KBM-7 (cell line): ENCODE results near the gene FLNA.
"Not testable (repeated sequence)": the region's sequence is repeated elsewhere in the genome, so short reads cannot be mapped to it uniquely, and the experiment has no call there.

Source experiments
- DNase-seq: peaks from one replicate; pipeline ENCODE4 v3.0.0-alpha.2; 2015
- in situ Hi-C: fragments of 300-500 bp; cut with MboI; formaldehyde crosslinking; loops from 2 replicates; pipeline ENCODE4 v1.14.3; 2020; ENCODE audit warnings: low sequenced_read_pairs, low pct_unique_long_range_greater_than_20kb, mixed read lengths

FLNA gene

DNA sequence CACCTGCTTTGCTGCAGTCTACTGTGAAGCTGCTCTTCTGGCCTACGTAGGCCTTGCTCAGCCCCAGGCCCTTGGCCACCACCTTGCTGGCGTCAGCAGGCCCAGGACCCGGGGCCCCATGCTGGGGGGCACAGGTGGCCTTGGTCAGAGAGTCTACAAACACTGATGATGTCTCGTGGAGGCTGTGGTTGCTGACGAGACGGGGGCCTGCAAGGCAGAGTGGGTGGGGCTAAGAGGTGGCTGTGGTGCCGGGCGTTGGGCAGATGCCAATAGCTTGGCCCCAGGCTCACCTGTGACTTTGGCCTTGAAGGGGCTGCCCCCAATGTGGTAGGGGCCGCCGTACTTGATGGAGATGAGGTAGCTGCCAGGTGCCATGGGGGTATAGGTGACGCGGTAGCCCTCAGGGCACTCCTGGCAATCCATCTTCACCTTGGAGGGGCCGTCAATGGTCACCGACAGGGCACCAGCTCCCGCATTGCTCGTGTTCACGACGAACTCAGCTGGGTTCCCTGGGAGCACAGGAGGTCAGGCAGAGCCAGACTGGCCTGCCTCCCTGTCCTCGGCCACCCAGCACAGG lies 25.0 kb downstream of the FLNA start:
- no peak for DNase-seq
- in situ Hi-C loops, result no loop called here

DNA sequence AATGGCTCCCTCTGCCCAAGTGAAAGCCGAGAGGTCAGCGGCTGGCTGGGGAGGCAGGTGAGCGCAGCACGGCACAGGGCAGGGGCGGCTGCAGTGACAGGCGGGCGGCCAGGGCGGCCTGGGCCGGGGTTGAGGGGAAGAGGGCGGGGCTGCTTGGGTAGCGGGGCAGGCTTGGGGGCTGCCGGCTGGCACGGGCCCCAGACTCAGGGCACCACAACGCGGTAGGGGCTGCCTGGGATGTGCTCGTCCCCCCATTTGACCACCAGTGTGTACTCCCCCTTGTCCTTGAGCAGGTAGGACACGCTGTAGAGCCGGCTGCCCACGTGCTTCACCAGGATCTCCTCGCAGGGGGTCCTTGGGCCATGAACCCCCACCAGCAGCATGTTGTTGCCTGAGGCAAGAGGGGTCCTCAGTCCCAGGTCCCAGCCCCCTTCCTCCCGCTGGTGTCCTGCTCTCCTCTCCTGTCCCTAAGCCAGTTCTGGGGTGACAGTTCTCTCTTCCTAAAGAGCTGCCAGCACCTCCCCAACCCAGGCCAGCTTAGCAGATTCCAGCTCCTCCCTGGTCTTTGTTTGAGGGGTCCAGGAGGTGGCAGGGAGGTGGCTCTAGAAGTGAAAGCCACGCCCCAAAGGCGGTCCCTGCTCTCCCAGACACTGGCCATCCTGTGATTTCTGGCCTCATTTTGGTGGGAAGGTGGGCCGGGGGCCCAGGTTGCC lies 25.6 kb downstream of the FLNA start:
- no peak for DNase-seq
- in situ Hi-C loops, result no loop called here

GRCh38 chrX:154348114-154348531 lies 26.3 kb downstream of the FLNA start:
- in situ Hi-C loops, result no loop called here
- DNase-seq, result no peak

- DNase-seq, in situ Hi-C loops: not testable (repeated sequence)
Measured at GRCh38 chrX:154343620-154344019, 30.8 kb downstream of the FLNA start.

- in situ Hi-C loops, result not testable (repeated sequence)
Measured at GRCh38 chrX:154343063-154343462, 31.4 kb downstream of the FLNA start.

DNA sequence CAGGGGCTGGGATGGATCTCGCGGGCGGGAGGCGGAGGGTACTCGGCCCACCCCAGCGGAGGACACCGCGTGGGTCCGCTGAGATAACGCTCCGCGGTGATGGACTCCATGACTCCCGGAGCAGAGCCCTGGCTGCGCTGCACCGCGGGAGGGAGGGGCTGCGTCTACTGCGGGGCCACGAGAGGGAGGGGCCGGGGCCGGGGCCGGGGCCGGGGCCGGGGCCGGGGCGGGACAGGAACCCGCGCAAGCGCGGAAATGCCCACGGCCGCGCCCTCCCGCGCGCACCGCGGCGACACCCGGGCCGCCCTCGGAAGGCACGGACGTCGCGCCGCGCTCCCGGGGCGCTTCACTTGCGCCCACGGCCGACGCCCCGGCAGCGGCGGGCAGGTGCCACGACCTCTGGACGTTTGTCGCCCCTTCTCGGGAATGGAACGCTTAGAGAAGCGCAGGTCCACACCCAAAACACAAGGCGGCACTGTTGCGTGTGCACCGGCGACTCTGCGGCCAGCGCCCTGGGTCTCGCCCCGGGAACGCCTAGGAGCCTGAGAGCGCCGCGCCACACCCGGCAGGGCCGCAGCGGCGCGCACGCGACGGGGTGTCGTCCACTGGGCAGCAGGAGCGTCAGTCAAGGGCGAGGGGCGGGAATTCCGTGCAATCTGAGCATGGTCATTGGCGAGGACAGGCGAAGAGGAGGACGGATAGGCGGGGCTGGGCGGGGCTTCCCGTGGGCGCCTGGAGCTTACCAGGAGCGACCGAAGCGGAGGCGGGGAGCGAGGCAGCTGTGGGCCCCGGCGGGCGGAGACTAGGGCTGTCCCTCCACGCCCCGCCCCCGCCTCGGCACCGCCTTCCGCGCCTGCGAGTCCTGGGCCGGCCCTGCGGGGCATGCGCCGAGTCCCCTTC lies 32.8 kb downstream of the FLNA start:
- in situ Hi-C loops, DNase-seq: not testable (repeated sequence)

More at GRCh38 chrX:154343063-154343462, 31.4 kb downstream of the FLNA start:
- DNase-seq, result not testable (repeated sequence)

DNA sequence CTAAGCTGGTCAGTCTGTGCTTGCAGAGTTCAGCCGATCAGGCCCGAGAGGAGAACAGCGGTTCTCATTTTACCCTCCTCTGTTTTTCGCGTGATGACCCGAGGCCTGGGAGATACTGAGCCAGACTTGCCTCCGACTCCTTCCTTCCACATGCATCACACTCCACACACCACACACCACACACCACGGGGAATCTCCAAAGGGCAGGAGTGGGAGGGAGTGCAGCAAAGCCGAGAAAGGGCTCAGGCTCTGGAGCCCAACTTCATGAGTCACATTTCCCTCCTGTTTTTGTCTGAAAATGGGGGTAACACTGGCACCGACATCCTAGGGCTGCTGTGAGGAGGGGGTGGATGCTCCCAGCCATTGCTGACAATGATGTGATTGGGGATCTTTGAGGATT lies 39.9 kb downstream of the FLNA start:
- no peak for DNase-seq
- in situ Hi-C loops, result no loop called here

DNA sequence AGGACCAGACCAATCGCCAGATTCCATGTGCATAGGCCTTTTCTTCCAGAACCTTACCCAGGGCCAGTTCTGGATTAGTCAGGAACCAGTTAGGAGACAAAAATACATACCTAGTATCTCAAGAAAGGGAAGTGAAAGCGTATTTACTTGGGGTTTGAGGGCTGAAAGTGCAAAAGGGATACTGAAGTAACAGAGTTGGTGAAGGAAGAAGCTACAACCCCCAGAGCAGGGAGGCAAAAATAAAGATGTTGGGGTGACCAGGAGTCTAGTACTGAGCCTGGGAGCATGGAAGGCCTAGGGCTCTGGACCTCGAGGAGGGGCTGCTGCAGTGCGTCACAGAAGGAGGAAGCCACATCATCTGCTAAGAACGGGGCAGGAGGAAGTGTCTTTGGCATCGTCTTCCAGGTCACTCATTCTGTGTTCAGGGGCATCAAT lies 40.6 kb downstream of the FLNA start:
- peak; percentile 33 for DNase-seq
- in situ Hi-C loops, result no loop called here

DNA sequence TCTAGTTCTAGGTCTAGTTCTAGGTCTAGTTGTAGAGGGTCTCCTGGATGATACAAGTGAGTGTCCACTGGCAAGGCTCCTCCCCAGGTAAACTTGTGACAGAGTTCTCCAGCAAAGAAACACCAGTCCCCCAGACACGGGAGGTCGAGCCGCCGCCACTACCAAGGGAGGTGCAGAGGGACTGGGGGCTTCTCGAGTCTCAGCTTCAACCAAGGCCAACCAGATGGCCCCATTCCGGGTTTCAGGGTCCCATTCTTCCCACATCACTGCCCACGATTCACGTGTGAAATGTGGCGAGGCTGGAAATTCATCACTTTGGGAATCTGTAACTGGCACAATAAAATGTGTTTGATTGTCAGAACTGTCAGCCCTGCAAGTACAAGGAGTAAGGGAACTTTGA lies 41.3 kb downstream of the FLNA start:
- in situ Hi-C loops, result no loop called here
- DNase-seq, result no peak

DNA sequence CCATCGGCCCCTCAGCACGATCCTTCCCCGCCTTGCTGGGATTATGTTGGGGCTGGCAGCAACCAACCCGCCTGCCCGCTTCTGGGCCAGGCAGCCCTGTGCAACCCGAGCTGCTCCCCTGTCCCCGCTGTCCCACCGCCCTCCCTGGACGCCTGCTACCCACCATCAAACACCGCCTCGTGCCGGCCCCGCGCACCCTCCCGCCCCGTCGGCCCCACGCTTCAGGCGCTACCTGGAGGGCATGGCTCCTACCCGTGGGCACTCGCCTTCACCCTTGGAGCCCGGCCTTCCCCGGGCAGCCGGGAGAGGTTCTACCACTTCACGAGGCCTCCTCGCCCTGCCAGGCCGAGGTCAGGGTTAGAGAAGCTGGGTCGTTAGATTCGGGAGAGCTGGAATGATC lies 41.9 kb downstream of the FLNA start:
- in situ Hi-C loops, result no loop called here
- no peak for DNase-seq

DNA sequence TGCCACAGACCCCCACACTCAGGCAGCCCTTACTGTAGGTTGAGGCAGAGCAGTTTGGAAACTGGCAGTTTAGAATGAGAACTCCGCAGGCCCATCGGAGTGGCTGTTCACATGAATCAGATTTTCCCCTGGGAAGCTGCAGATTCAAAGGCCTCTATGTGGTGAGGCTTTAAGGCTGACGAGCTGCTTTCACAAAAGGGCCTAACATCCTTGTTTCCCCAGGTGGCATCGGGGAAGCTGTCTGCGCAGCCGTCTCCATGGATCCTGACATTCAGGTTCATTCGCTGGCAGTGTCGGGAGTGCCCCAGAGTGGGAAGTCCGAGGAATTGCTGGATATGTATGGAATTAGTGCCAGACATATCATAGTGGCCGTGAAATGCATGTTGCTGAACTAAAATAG lies 45.1 kb downstream of the FLNA start:
- in situ Hi-C loops, result no loop called here
- DNase-seq, result no peak

DNA sequence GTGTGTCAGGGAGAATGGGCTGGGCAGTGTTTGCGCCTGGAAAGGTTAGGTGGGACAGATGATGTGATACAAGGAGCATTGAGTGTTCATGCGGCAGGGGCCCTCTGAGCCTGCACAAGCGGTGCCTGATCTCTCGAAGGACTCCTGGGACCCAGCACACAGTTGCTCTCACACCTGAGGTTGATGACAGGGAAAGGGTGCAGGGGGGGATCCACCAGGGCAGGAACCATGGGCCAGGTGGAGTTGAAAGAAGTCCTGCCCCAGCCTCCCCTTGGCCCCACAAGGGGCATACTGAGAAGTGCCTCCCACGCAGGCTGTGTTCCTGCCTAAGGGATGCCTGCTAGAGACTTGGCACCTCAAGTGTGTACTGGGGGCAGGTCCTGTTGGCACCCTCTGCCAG lies 45.8 kb downstream of the FLNA start:
- DNase-seq, result no peak
- in situ Hi-C loops, result no loop called here

- in situ Hi-C loops, result no loop called here
- DNase-seq, result peak; percentile 14
Measured at GRCh38 chrX:154327038-154327820, 47.2 kb downstream of the FLNA start.

GRCh38 chrX:154325541-154325940 lies 48.9 kb downstream of the FLNA start:
- DNase-seq, result no peak
- in situ Hi-C loops, result no loop called here

DNA sequence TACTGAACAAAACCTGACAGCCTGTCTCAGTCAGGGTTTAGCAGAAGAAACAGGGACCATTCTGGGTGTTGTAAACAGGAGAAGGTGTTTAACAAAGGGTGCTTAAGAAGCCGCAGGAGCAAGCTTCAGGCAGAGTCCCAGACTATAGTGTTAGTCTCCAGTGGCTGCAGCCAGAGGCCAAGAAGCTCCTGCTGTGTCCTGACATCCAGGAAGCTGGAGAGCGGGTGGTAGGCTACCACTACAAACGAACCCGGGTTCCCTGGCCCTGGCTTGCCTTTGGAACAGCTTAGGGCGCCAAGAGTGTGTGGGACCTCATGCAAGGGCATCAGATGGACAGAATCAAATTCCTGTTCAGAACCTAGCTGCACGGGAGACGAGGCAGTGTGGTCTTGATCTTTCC lies 50.9 kb downstream of the FLNA start:
- DNase-seq, result no peak
- in situ Hi-C loops, result no loop called here

GRCh38 chrX:154322890-154323289 lies 51.5 kb downstream of the FLNA start:
- in situ Hi-C loops, result no loop called here
- DNase-seq, result no peak

GRCh38 chrX:154321594-154321993 lies 52.8 kb downstream of the FLNA start:
- no peak for DNase-seq
- in situ Hi-C loops, result no loop called here

- in situ Hi-C loops, result no loop called here
- no peak for DNase-seq
Measured at GRCh38 chrX:154321152-154321551, 53.3 kb downstream of the FLNA start.

GRCh38 chrX:154320406-154320805 lies 54.0 kb downstream of the FLNA start:
- DNase-seq, result no peak
- in situ Hi-C loops, result no loop called here
